A673 (cell line): ENCODE measurements around the gene PPP6R1.

Experiments used
- CTCF ChIP-seq: fragments of 300-800, 200-600 bp; sonication (generic); conservative IDR thresholded peaks from 2 replicates; pipeline ENCODE4 v1.5.1; 2017; ENCODE audit warnings: low read depth, mild to moderate bottlenecking, antibody characterized with exemption, low read length, moderate library complexity, mixed read lengths
- EZH2 ChIP-seq: fragments of 200-600 bp; sonication (generic); IDR thresholded peaks from 2 replicates; pipeline ENCODE4 v1.6.1; 2017; ENCODE audit warnings: borderline replicate concordance, low read depth, mild to moderate bottlenecking, mixed read lengths, antibody characterized with exemption, low read length; ENCODE audit not compliant: poor library complexity, severe bottlenecking

GRCh38 chr19:55275851-55276719, 17.3 kb upstream of the PPP6R1 start:
- TF ChIP-seq CTCF (no peak), EZH2 (no peak)
